Measurements from ENCODE around the gene MDM4. TPM values are rescaled to one million over a fixed set of nuclear protein-coding genes. Genes with fewer than 3 reads are reported as not detected.

MDM4 gene
- total RNA-seq, 2 donors from 2014 or later: 18.1 to 18.3 TPM

DNA sequence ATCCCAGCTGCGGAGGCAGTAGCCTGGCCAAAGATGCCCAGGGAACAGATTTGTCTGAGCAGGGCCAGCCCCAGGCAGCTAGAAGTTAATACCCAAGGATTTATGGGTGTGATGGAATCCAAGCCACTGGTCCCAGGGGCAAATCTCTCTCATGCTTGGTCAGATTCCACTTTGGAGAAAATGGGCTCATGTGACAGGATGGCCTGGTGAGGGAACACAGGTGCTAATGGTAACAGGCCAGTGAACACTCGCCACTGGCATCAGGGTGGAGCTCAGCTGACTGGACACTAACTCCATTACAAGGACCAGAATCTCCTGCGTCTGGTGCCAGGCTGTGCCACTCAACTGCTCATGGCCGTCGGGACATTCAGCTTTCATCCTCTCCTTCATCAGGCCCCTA, 12.0 kb downstream of the MDM4 start:
- no peak for DNase-seq (ENCODE audit: low spot score)
- Histone ChIP-seq H3K4me3 (no peak overlapping the region), H3K36me3 (peaks cover 73% of the 10 kb centered on the region), H3K27me3 (no peaks in the 10 kb centered on the region), H3K4me1 (no peaks in the 10 kb centered on the region), H3K27ac (no peak overlapping the region), H3K9me3 (no peaks in the 10 kb centered on the region)
- TF ChIP-seq, protein P1, sequence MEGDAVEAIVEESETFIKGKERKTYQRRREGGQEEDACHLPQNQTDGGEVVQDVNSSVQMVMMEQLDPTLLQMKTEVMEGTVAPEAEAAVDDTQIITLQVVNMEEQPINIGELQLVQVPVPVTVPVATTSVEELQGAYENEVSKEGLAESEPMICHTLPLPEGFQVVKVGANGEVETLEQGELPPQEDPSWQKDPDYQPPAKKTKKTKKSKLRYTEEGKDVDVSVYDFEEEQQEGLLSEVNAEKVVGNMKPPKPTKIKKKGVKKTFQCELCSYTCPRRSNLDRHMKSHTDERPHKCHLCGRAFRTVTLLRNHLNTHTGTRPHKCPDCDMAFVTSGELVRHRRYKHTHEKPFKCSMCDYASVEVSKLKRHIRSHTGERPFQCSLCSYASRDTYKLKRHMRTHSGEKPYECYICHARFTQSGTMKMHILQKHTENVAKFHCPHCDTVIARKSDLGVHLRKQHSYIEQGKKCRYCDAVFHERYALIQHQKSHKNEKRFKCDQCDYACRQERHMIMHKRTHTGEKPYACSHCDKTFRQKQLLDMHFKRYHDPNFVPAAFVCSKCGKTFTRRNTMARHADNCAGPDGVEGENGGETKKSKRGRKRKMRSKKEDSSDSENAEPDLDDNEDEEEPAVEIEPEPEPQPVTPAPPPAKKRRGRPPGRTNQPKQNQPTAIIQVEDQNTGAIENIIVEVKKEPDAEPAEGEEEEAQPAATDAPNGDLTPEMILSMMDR (IDR thresholded peaks at IDR 0.05): no peak

DNA sequence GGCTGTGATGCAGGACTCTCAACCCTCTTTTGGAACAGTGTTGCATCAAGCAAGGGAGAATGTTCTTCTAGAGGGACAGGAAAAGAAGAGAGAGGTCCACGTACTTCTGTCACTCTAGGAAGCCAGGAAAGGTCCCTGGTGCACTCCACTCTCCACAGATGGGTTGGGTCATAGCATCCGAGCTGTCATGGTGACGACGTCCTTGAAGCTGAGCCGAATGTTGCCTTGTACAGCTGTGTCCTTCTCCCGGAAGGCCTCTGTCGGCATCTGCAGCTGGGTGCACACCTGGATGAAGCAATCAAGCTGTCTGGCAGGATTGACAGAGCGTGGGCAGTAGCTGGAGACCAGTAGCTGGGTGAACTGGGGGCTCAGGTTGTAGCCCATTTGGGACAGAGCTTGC, 12.5 kb downstream of the MDM4 start:
- no peak for DNase-seq (ENCODE audit: low spot score)
- Histone ChIP-seq H3K4me3 (no peak overlapping the region), H3K4me1 (no peaks in the 10 kb centered on the region), H3K9me3 (no peaks in the 10 kb centered on the region), H3K27me3 (no peaks in the 10 kb centered on the region), H3K27ac (no peak overlapping the region), H3K36me3 (peaks cover 76% of the 10 kb centered on the region)
- TF ChIP-seq, protein P1 (IDR thresholded peaks at IDR 0.05): no peak

DNA sequence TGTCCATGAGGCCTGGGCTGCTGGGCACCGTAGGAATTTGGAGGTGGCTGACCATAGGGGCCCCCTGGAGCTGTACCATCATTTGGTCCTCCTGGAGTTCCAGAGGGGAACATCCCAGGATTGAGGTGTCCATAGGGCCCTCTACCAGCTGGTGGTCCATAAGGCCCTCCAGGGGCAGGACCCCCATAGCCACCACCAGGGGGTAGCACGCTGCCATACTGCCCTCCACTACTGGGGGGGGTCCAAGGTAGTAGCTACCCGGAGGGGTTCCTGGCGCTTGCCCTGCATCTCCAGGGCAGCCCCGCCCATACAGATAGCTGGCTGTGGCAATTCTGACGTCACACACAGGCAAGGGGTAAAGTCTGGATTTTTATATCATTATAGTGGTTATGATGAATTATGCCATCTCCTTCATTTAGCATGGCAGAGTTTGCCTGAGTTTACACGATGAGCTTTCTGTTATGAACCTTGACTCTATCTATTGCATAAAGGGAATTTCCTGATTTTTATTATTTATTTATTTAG, 13.2 kb downstream of the MDM4 start:
- DNase-seq (ENCODE audit: low spot score): no peak
- Histone ChIP-seq H3K36me3 (peaks cover 84% of the 10 kb centered on the region), H3K27me3 (no peaks in the 10 kb centered on the region), H3K4me3 (no peak overlapping the region), H3K27ac (no peak overlapping the region), H3K4me1 (no peaks in the 10 kb centered on the region), H3K9me3 (no peaks in the 10 kb centered on the region)
- TF ChIP-seq, protein P1 (IDR thresholded peaks at IDR 0.05): no peak

DNA sequence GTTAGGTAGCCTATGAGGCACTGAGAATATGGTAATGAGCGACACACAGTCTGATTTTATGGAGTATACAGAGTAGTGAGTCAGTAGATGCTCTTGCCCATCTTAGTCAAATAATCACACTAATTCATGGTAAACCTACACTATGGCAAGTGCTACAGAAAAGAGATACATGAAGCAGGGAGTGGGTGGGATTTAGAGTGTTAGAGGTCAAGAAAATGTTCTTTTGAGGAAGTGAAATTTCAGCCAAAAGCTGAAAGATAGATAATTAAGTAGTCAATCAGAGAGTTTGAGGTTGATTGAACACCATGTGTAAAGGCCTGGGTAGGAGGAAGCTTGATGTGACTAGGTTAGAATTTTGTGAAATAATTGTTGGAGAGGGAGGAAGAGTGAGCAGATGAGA, 14.7 kb downstream of the MDM4 start:
- TF ChIP-seq, protein P1 (IDR thresholded peaks at IDR 0.05): no peak
- no peak overlapping the region for H3K27ac ChIP-seq
- peaks cover 90% of the 10 kb centered on the region for H3K36me3 ChIP-seq
- DNase-seq (ENCODE audit: low spot score): no peak
- H3K9me3 ChIP-seq: no peaks in the 10 kb centered on the region
- H3K4me1 ChIP-seq: no peaks in the 10 kb centered on the region
- no peaks in the 10 kb centered on the region for H3K27me3 ChIP-seq
- H3K4me3 ChIP-seq: no peak overlapping the region

DNA sequence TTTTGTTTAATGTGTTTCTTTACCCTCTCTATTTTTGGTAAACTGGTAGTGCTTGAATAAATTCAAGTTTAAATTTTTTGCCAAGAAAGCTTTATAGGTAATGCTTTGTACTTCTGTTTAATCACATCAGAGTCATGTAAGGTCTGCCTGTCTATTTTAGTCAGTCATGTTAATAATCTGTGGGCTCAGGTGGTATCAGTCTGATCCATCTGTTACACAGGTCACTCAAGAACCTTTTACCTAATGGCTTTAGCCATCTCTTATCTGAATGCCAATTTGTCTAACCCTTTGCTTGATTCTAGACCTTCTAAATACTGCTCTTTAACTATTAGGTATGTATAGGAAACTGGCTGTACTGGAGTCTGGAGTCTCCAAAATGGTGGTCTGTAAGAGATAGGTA, 16.6 kb downstream of the MDM4 start:
- H3K4me1 ChIP-seq: no peaks in the 10 kb centered on the region
- no peaks in the 10 kb centered on the region for H3K27me3 ChIP-seq
- TF ChIP-seq, protein P1 (IDR thresholded peaks at IDR 0.05): no peak
- H3K27ac ChIP-seq: no peak overlapping the region
- H3K9me3 ChIP-seq: no peaks in the 10 kb centered on the region
- DNase-seq (ENCODE audit: low spot score): no peak
- no peak overlapping the region for H3K4me3 ChIP-seq
- peaks cover 82% of the 10 kb centered on the region for H3K36me3 ChIP-seq

DNA sequence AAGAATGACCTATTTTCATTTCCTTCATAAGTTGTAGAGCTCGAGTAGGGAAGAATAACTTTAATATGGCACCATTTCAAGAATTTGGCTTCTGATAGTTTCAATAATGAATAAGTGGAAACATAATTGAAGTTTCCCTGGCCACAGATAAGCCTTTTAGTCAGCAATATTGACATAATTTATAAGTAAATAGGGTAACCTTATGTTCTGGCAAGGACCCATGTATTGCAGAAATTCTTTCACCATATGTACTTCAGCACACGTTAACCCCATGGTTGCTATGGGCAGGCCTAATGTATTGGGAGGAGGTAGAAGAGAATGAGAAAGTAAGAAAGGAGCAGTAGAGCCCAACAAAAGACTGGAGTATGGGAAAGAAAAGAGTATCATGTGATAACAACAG, 25.4 kb downstream of the MDM4 start:
- no peak overlapping the region for H3K4me3 ChIP-seq
- no peaks in the 10 kb centered on the region for H3K4me1 ChIP-seq
- peaks cover 88% of the 10 kb centered on the region for H3K36me3 ChIP-seq
- H3K27me3 ChIP-seq: no peaks in the 10 kb centered on the region
- no peak for DNase-seq (ENCODE audit: low spot score)
- H3K27ac ChIP-seq: no peak overlapping the region
- TF ChIP-seq, protein P1 (IDR thresholded peaks at IDR 0.05): no peak
- no peaks in the 10 kb centered on the region for H3K9me3 ChIP-seq
